Measurements from ENCODE around the gene SOAT1.
"Not testable (repeated sequence)": the region's sequence is repeated elsewhere in the genome, so short reads cannot be mapped to it uniquely, and the experiment has no call there.

SOAT1 gene

GRCh38 chr1:179293340-179294327, at the start of gene SOAT1:
Gene SOAT1, plus strand, starts transcription at chr1:179293797. Its CDS starts 8,888 bp downstream, at chr1:179302685.
- H3K27me3 ChIP-seq (ENCODE audit: control insufficient read depth, insufficient read depth, low read length) = peaks cover 69% of the 10 kb centered on the region
- no peaks in the 10 kb centered on the region for H3K36me3 ChIP-seq (ENCODE audit: control insufficient read depth, insufficient read depth, low read length)
- H3K27ac ChIP-seq (ENCODE audit: low read depth, low read length) = peak within 1 kb of the TSS; percentile 89
- H3K4me3 ChIP-seq (ENCODE audit: low read depth, low read length) = peak within 1 kb of the TSS; percentile 66
- H3K9ac ChIP-seq (ENCODE audit: low read depth, low read length) = peak within 1 kb of the TSS; percentile 76
- no peaks in the 10 kb centered on the region for H3K9me3 ChIP-seq (ENCODE audit: control insufficient read depth, insufficient read depth, low read length)
- peaks cover 10% of the 10 kb centered on the region for H3K4me1 ChIP-seq (ENCODE audit: control insufficient read depth, insufficient read depth, low read length)

- not testable (repeated sequence) for H3K27ac ChIP-seq (ENCODE audit: low read depth, low read length); H3K4me3 ChIP-seq (ENCODE audit: low read depth, low read length); H3K9ac ChIP-seq (ENCODE audit: low read depth, low read length); H3K9me3 ChIP-seq (ENCODE audit: control insufficient read depth, insufficient read depth, low read length); H3K4me1 ChIP-seq (ENCODE audit: control insufficient read depth, insufficient read depth, low read length); H3K27me3 ChIP-seq (ENCODE audit: control insufficient read depth, insufficient read depth, low read length); H3K36me3 ChIP-seq (ENCODE audit: control insufficient read depth, insufficient read depth, low read length)
Observed at GRCh38 chr1:179245426-179245825, 48.2 kb upstream of the SOAT1 start.

- H3K9me3 ChIP-seq (ENCODE audit: control insufficient read depth, insufficient read depth, low read length) = no peaks in the 10 kb centered on the region
- no peaks in the 10 kb centered on the region for H3K36me3 ChIP-seq (ENCODE audit: control insufficient read depth, insufficient read depth, low read length)
- H3K9ac ChIP-seq (ENCODE audit: low read depth, low read length) = no peak overlapping the region
- no peaks in the 10 kb centered on the region for H3K4me1 ChIP-seq (ENCODE audit: control insufficient read depth, insufficient read depth, low read length)
- no peak overlapping the region for H3K27ac ChIP-seq (ENCODE audit: low read depth, low read length)
- H3K27me3 ChIP-seq (ENCODE audit: control insufficient read depth, insufficient read depth, low read length) = no peaks in the 10 kb centered on the region
- H3K4me3 ChIP-seq (ENCODE audit: low read depth, low read length) = no peak overlapping the region
Observed at GRCh38 chr1:179247923-179248322, 45.7 kb upstream of the SOAT1 start.

- no peaks in the 10 kb centered on the region for H3K36me3 ChIP-seq (ENCODE audit: control insufficient read depth, insufficient read depth, low read length)
- H3K27me3 ChIP-seq (ENCODE audit: control insufficient read depth, insufficient read depth, low read length) = no peaks in the 10 kb centered on the region
- H3K27ac ChIP-seq (ENCODE audit: low read depth, low read length) = no peak overlapping the region
- no peak overlapping the region for H3K4me3 ChIP-seq (ENCODE audit: low read depth, low read length)
- no peak overlapping the region for H3K9ac ChIP-seq (ENCODE audit: low read depth, low read length)
- no peaks in the 10 kb centered on the region for H3K4me1 ChIP-seq (ENCODE audit: control insufficient read depth, insufficient read depth, low read length)
- no peaks in the 10 kb centered on the region for H3K9me3 ChIP-seq (ENCODE audit: control insufficient read depth, insufficient read depth, low read length)
Observed at GRCh38 chr1:179251675-179252074, 41.9 kb upstream of the SOAT1 start.

- H3K36me3 ChIP-seq (ENCODE audit: control insufficient read depth, insufficient read depth, low read length) = no peaks in the 10 kb centered on the region
- H3K9ac ChIP-seq (ENCODE audit: low read depth, low read length) = no peak overlapping the region
- no peak overlapping the region for H3K4me3 ChIP-seq (ENCODE audit: low read depth, low read length)
- H3K9me3 ChIP-seq (ENCODE audit: control insufficient read depth, insufficient read depth, low read length) = no peaks in the 10 kb centered on the region
- no peaks in the 10 kb centered on the region for H3K4me1 ChIP-seq (ENCODE audit: control insufficient read depth, insufficient read depth, low read length)
- H3K27me3 ChIP-seq (ENCODE audit: control insufficient read depth, insufficient read depth, low read length) = no peaks in the 10 kb centered on the region
- H3K27ac ChIP-seq (ENCODE audit: low read depth, low read length) = no peak overlapping the region
Observed at GRCh38 chr1:179252606-179253005, 41.0 kb upstream of the SOAT1 start.

- Histone ChIP-seq H3K9ac (ENCODE audit: low read depth, low read length) (no peak overlapping the region), H3K27ac (ENCODE audit: low read depth, low read length) (no peak overlapping the region), H3K36me3 (ENCODE audit: control insufficient read depth, insufficient read depth, low read length) (no peaks in the 10 kb centered on the region), H3K4me3 (ENCODE audit: low read depth, low read length) (no peak overlapping the region), H3K4me1 (ENCODE audit: control insufficient read depth, insufficient read depth, low read length) (no peaks in the 10 kb centered on the region), H3K9me3 (ENCODE audit: control insufficient read depth, insufficient read depth, low read length) (no peaks in the 10 kb centered on the region), H3K27me3 (ENCODE audit: control insufficient read depth, insufficient read depth, low read length) (no peaks in the 10 kb centered on the region)
Observed at GRCh38 chr1:179253286-179253972, 40.2 kb upstream of the SOAT1 start.

- H3K36me3 ChIP-seq (ENCODE audit: control insufficient read depth, insufficient read depth, low read length) = no peaks in the 10 kb centered on the region
- H3K9ac ChIP-seq (ENCODE audit: low read depth, low read length) = no peak overlapping the region
- no peak overlapping the region for H3K27ac ChIP-seq (ENCODE audit: low read depth, low read length)
- no peaks in the 10 kb centered on the region for H3K9me3 ChIP-seq (ENCODE audit: control insufficient read depth, insufficient read depth, low read length)
- H3K4me3 ChIP-seq (ENCODE audit: low read depth, low read length) = no peak overlapping the region
- no peaks in the 10 kb centered on the region for H3K27me3 ChIP-seq (ENCODE audit: control insufficient read depth, insufficient read depth, low read length)
- no peaks in the 10 kb centered on the region for H3K4me1 ChIP-seq (ENCODE audit: control insufficient read depth, insufficient read depth, low read length)
Observed at GRCh38 chr1:179262183-179262582, 31.4 kb upstream of the SOAT1 start.

GRCh38 chr1:179263121-179263520, 30.5 kb upstream of the SOAT1 start:
- Histone ChIP-seq H3K9me3 (ENCODE audit: control insufficient read depth, insufficient read depth, low read length) (no peaks in the 10 kb centered on the region), H3K4me1 (ENCODE audit: control insufficient read depth, insufficient read depth, low read length) (no peaks in the 10 kb centered on the region), H3K27ac (ENCODE audit: low read depth, low read length) (no peak overlapping the region), H3K27me3 (ENCODE audit: control insufficient read depth, insufficient read depth, low read length) (no peaks in the 10 kb centered on the region), H3K4me3 (ENCODE audit: low read depth, low read length) (no peak overlapping the region), H3K36me3 (ENCODE audit: control insufficient read depth, insufficient read depth, low read length) (no peaks in the 10 kb centered on the region), H3K9ac (ENCODE audit: low read depth, low read length) (no peak overlapping the region)

GRCh38 chr1:179264507-179264906, 29.1 kb upstream of the SOAT1 start:
- Histone ChIP-seq H3K9me3 (ENCODE audit: control insufficient read depth, insufficient read depth, low read length) (no peaks in the 10 kb centered on the region), H3K9ac (ENCODE audit: low read depth, low read length) (no peak overlapping the region), H3K27ac (ENCODE audit: low read depth, low read length) (no peak overlapping the region), H3K36me3 (ENCODE audit: control insufficient read depth, insufficient read depth, low read length) (no peaks in the 10 kb centered on the region), H3K27me3 (ENCODE audit: control insufficient read depth, insufficient read depth, low read length) (no peaks in the 10 kb centered on the region), H3K4me3 (ENCODE audit: low read depth, low read length) (no peak overlapping the region), H3K4me1 (ENCODE audit: control insufficient read depth, insufficient read depth, low read length) (no peaks in the 10 kb centered on the region)

GRCh38 chr1:179269071-179269470, 24.5 kb upstream of the SOAT1 start:
- H3K36me3 ChIP-seq (ENCODE audit: control insufficient read depth, insufficient read depth, low read length) = no peaks in the 10 kb centered on the region
- H3K9ac ChIP-seq (ENCODE audit: low read depth, low read length) = no peak overlapping the region
- H3K4me1 ChIP-seq (ENCODE audit: control insufficient read depth, insufficient read depth, low read length) = no peaks in the 10 kb centered on the region

GRCh38 chr1:179274424-179274823, 19.2 kb upstream of the SOAT1 start:
- not testable (repeated sequence) for H3K4me1 ChIP-seq (ENCODE audit: control insufficient read depth, insufficient read depth, low read length); H3K27ac ChIP-seq (ENCODE audit: low read depth, low read length); H3K9ac ChIP-seq (ENCODE audit: low read depth, low read length); H3K9me3 ChIP-seq (ENCODE audit: control insufficient read depth, insufficient read depth, low read length); H3K27me3 ChIP-seq (ENCODE audit: control insufficient read depth, insufficient read depth, low read length); H3K36me3 ChIP-seq (ENCODE audit: control insufficient read depth, insufficient read depth, low read length); H3K4me3 ChIP-seq (ENCODE audit: low read depth, low read length)

More at GRCh38 chr1:179269071-179269470, 24.5 kb upstream of the SOAT1 start:
- Histone ChIP-seq H3K9me3 (ENCODE audit: control insufficient read depth, insufficient read depth, low read length) (no peaks in the 10 kb centered on the region), H3K27me3 (ENCODE audit: control insufficient read depth, insufficient read depth, low read length) (no peaks in the 10 kb centered on the region), H3K4me3 (ENCODE audit: low read depth, low read length) (no peak overlapping the region), H3K27ac (ENCODE audit: low read depth, low read length) (no peak overlapping the region)

All from HUES48 (cell line).